Upper lobe of left lung (tissue), 4 donors: ENCODE data around the gene HIF3A.
"Not testable (repeated sequence)": the region's sequence is repeated elsewhere in the genome, so short reads cannot be mapped to it uniquely, and the experiment has no call there.

ENCODE experiments used
- POLR2A ChIP-seq, 4 donors: fragments of 450-650 bp; IDR thresholded peaks; one replicate each; pipeline ENCODE4 v1.5.1; 2016 to 2017; ENCODE audit warnings: antibody characterized with exemption in 4 of 4, mild to moderate bottlenecking in 2 of 4
- TF ChIP-seq, protein P1 (sequence below), 6 experiments: fragments of 450-650 bp in 4 of 6; fragments of 200-600 bp in 2 of 6; sonication (generic) in 2 of 6; IDR thresholded peaks; one replicate each; pipeline ENCODE4 v1.5.1; 2016 to 2019; ENCODE audit warnings: antibody characterized with exemption in 6 of 6

DNA sequence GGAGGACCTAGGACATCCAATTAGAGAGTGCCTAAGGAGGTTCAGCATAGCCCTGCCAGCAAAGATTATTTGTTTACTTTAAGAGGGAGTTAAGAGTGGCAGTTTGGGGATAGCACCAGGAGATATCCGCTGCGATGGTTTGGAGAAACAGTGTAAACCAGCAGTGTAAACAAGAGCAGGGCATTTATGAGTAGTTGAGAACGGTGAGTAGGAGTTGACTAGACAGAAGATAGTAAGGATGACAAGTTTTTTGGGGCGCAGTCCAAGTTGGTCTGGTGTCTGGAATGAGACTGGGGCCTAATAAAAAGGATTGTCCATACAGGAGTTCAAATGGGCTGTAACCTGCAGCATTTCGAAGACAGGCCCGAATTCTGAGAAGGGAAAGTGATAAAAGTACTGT, 22.9 kb upstream of the HIF3A start:
- TF ChIP-seq, protein P1, sequence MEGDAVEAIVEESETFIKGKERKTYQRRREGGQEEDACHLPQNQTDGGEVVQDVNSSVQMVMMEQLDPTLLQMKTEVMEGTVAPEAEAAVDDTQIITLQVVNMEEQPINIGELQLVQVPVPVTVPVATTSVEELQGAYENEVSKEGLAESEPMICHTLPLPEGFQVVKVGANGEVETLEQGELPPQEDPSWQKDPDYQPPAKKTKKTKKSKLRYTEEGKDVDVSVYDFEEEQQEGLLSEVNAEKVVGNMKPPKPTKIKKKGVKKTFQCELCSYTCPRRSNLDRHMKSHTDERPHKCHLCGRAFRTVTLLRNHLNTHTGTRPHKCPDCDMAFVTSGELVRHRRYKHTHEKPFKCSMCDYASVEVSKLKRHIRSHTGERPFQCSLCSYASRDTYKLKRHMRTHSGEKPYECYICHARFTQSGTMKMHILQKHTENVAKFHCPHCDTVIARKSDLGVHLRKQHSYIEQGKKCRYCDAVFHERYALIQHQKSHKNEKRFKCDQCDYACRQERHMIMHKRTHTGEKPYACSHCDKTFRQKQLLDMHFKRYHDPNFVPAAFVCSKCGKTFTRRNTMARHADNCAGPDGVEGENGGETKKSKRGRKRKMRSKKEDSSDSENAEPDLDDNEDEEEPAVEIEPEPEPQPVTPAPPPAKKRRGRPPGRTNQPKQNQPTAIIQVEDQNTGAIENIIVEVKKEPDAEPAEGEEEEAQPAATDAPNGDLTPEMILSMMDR (IDR thresholded peaks at IDR 0.05) = not testable (repeated sequence)
- not testable (repeated sequence) for TF ChIP-seq POLR2A (IDR thresholded peaks at IDR 0.05)
